ENCODE data around the gene DNAH2. TPM values are rescaled to one million over a fixed set of nuclear protein-coding genes. Genes with fewer than 3 reads are reported as not detected.

Gene DNAH2
- total RNA-seq, 2 donors from 2014 or later = under 0.01 TPM; not detected in 1

DNA sequence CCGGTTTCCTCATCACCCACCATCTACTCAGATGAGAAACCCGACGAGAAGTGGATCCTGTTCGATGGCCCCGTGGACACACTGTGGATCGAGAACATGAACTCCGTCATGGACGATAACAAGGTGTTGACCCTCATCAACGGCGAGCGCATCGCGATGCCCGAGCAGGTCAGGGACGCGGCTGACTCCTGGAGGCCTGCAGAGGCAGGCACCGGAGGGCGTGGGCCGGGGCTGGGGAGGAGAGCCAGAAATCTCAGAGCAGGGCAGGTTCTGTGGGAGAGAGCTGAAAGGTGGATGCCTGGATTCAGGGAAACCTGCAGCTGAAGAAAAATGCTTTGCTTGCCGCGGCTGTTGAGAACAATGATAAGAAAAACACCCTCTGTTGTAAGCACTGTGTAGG, 69.3 kb downstream of the DNAH2 start:
- no peak for DNase-seq (ENCODE audit: low spot score)
- no peaks in the 10 kb centered on the region for H3K9me3 ChIP-seq
- no peaks in the 10 kb centered on the region for H3K36me3 ChIP-seq
- H3K27me3 ChIP-seq (replicated peaks; ENCODE audit: insufficient read depth) = no peaks in the 10 kb centered on the region
- no peaks in the 10 kb centered on the region for H3K4me1 ChIP-seq (ENCODE audit: control insufficient read depth in 1 of 2, low read depth in 2 of 2)
- H3K27ac ChIP-seq = no peak overlapping the region
- no peak overlapping the region for H3K4me3 ChIP-seq
- ATAC-seq (ENCODE audit: insufficient number of reproducible peaks, low FRiP score, low read depth) = no peak
- TF ChIP-seq, protein P1, sequence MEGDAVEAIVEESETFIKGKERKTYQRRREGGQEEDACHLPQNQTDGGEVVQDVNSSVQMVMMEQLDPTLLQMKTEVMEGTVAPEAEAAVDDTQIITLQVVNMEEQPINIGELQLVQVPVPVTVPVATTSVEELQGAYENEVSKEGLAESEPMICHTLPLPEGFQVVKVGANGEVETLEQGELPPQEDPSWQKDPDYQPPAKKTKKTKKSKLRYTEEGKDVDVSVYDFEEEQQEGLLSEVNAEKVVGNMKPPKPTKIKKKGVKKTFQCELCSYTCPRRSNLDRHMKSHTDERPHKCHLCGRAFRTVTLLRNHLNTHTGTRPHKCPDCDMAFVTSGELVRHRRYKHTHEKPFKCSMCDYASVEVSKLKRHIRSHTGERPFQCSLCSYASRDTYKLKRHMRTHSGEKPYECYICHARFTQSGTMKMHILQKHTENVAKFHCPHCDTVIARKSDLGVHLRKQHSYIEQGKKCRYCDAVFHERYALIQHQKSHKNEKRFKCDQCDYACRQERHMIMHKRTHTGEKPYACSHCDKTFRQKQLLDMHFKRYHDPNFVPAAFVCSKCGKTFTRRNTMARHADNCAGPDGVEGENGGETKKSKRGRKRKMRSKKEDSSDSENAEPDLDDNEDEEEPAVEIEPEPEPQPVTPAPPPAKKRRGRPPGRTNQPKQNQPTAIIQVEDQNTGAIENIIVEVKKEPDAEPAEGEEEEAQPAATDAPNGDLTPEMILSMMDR (IDR thresholded peaks at IDR 0.05) = no peak

DNA sequence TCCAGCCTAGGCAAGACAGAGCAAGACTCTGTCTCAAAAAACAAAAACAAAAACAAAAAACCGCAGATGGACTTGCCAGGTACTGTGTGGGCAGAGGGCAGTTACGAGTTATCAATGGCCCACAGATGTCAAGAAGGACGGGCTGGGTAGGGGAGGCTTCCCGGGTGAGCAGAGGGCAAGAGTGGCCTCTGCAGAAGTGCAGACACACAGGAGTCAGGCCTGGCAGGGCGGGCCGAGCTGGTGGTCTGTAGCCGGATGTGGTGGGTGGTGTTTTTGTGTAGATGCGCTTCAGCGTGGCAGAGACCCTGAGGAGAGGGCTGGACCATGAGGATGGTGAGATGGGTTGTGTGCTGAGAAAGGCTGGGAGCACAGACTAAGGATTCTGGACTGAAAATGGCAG, 71.6 kb downstream of the DNAH2 start:
- no peaks in the 10 kb centered on the region for H3K27me3 ChIP-seq (replicated peaks; ENCODE audit: insufficient read depth)
- TF ChIP-seq, protein P1 (IDR thresholded peaks at IDR 0.05) = no peak
- no peaks in the 10 kb centered on the region for H3K4me1 ChIP-seq (ENCODE audit: control insufficient read depth in 1 of 2, low read depth in 2 of 2)
- no peak overlapping the region for H3K27ac ChIP-seq
- H3K9me3 ChIP-seq = no peaks in the 10 kb centered on the region
- H3K36me3 ChIP-seq = no peaks in the 10 kb centered on the region
- DNase-seq (ENCODE audit: low spot score) = no peak
- H3K4me3 ChIP-seq = no peak overlapping the region
- no peak for ATAC-seq (ENCODE audit: insufficient number of reproducible peaks, low FRiP score, low read depth)

DNA sequence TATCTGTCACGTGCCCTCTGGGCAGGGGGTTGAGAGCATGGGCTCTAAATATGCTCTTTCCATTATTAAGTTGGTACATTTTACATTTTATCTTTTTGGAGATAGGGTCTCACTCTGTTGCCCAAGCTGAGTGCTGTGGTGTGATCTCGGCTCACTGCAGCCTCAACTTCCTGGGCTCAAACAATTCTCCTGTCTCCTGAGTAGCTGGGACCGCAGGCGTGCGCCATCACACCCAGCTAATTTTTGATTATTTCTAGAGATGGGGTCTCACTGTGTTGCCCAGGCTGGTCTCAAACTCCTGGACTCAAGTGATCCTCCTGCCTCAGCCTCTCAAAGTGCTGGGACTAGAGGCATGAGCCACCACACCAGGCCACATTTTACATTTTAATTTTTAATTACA, 72.6 kb downstream of the DNAH2 start:
- no peaks in the 10 kb centered on the region for H3K36me3 ChIP-seq
- TF ChIP-seq, protein P1 (IDR thresholded peaks at IDR 0.05) = no peak
- H3K27me3 ChIP-seq (replicated peaks; ENCODE audit: insufficient read depth) = no peaks in the 10 kb centered on the region
- ATAC-seq (ENCODE audit: insufficient number of reproducible peaks, low FRiP score, low read depth) = no peak
- no peaks in the 10 kb centered on the region for H3K9me3 ChIP-seq
- H3K4me3 ChIP-seq = no peak overlapping the region
- H3K4me1 ChIP-seq (ENCODE audit: control insufficient read depth in 1 of 2, low read depth in 2 of 2) = no peaks in the 10 kb centered on the region
- no peak overlapping the region for H3K27ac ChIP-seq
- no peak for DNase-seq (ENCODE audit: low spot score)

DNA sequence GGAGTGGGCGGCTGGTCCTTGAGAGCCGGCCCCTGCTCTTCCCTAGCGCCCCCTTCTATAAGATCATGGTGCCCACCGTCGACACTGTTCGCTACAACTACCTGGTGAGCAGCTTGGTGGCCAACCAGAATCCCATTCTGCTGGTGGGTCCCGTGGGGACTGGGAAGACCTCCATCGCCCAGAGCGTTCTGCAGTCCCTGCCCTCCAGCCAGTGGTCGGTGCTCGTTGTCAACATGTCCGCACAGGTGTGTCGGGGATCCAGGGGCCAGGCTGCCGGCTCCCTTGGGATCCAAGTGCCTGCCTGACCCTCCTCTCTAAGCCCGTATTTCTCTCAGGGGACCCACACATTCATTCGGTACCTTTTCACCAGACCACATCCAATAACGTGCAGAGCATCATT, 75.1 kb downstream of the DNAH2 start:
- no peaks in the 10 kb centered on the region for H3K9me3 ChIP-seq
- no peaks in the 10 kb centered on the region for H3K4me1 ChIP-seq (ENCODE audit: control insufficient read depth in 1 of 2, low read depth in 2 of 2)
- H3K27me3 ChIP-seq (replicated peaks; ENCODE audit: insufficient read depth) = no peaks in the 10 kb centered on the region
- no peak overlapping the region for H3K27ac ChIP-seq
- no peak overlapping the region for H3K4me3 ChIP-seq
- TF ChIP-seq, protein P1 (IDR thresholded peaks at IDR 0.05) = no peak
- H3K36me3 ChIP-seq = no peaks in the 10 kb centered on the region
- DNase-seq (ENCODE audit: low spot score) = no peak
- no peak for ATAC-seq (ENCODE audit: insufficient number of reproducible peaks, low FRiP score, low read depth)

DNA sequence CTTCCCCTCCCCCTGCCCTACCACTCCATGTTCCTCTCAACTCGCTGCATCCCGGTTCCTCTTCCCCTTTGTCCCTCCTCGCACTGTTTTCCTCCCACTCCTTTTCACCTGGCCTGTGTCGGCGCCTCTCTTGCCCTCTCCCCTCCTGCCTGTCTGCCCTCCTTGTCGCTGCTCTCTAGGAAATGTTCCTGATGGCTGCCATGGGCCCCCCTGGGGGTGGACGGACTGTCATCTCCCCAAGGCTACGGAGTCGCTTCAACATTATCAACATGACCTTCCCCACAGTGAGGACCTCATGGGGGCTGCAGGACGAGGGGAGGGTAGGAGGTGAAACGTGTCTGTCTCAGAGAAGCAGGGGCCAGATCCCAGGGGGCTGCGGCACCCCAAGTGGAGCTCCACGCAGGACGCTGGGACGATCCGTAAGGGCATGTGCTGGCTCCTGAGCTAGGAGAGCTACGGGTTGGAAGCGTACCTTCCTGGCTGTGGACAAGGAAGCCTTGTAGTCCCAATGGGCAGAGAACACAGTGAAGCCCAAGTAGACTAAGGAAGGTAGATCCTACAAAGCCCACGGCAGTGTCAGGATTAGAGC, 76.6 kb downstream of the DNAH2 start:
- TF ChIP-seq, protein P1 (IDR thresholded peaks at IDR 0.05) = no peak

More for the DNA sequence above, 76.6 kb downstream of the DNAH2 start:
- DNase-seq (ENCODE audit: low spot score) (no peak), ATAC-seq (ENCODE audit: insufficient number of reproducible peaks, low FRiP score, low read depth) (no peak)
- Histone ChIP-seq H3K4me1 (ENCODE audit: control insufficient read depth in 1 of 2, low read depth in 2 of 2) (no peaks in the 10 kb centered on the region), H3K9me3 (no peaks in the 10 kb centered on the region), H3K27me3 (replicated peaks; ENCODE audit: insufficient read depth) (no peaks in the 10 kb centered on the region), H3K4me3 (no peak overlapping the region), H3K36me3 (no peaks in the 10 kb centered on the region), H3K27ac (no peak overlapping the region)

All from thoracic aorta (tissue), 2 donors.